Measurements from ENCODE around the gene MYRIP. TPM values are rescaled to one million over a fixed set of nuclear protein-coding genes. Genes with fewer than 3 reads are reported as not detected.

MYRIP gene
- total RNA-seq, 1 experiment from 2014 or later, result 19.0 TPM

DNA sequence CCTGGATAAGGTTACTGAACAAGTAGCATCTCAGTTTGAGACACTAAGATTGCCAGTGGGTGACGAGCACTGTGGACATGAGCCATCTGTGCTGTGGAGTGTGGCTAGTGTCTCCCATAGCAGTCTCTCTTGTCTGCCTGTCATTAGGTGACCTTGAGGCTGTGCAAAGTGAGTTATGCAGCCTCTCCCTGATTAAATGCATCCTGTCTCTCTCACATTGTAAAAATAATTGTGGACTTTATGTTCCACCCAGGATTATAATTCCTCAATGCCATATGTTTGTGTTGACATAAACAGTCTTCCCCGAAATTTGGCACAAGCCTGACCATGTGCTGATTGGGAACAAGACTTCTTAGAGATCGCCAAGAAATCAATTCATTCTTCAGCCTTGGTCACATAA lies 168.9 kb downstream of the MYRIP start:
- Histone ChIP-seq H3K9me3 (ENCODE audit: low read length) (no peaks in the 10 kb centered on the region), H3K27me3 (ENCODE audit: low read length) (no peaks in the 10 kb centered on the region), H4K20me1 (ENCODE audit: insufficient read depth, low read depth, low read length) (no peaks in the 10 kb centered on the region), H3K4me1 (ENCODE audit: low read length) (peaks cover 48% of the 10 kb centered on the region), H3K79me2 (ENCODE audit: low read length) (peaks cover 41% of the 10 kb centered on the region), H3K9ac (ENCODE audit: low read length) (no peak overlapping the region), H3K27ac (ENCODE audit: low read length) (peak overlapping the region; percentile 82), H3K36me3 (ENCODE audit: insufficient read depth, low read length) (no peaks in the 10 kb centered on the region), H3K4me3 (ENCODE audit: low read length) (no peak overlapping the region), H2AFZ (ENCODE audit: low read length) (no peak overlapping the region), H3K4me2 (ENCODE audit: low read depth, low read length, poor library complexity, severe bottlenecking) (peak overlapping the region; percentile 60), H3K9me2 (replicated peaks; ENCODE audit: insufficient read depth, low read length) (no peaks in the 10 kb centered on the region)
- DNase-seq, result peak; percentile 39

DNA sequence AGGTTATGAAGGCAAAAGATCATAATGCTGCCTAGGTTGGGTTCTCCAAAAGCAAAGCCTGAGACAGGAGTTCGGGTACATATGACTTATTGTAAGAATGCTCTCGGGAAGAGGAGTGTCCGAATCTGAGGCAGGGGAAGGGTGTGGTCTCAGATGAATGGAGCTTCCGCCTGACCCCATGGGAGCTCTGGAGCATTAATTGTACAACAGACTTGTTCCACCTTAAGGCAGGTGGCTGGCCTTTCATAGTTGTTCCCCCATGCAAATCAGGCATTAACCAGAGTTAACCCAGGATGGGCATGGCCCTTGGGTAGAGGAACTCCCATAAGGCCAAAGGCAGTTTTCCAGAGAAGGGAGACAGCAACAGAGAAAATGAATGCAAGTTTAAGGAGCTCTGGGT lies 170.6 kb downstream of the MYRIP start:
- H3K27me3 ChIP-seq (ENCODE audit: low read length), result no peaks in the 10 kb centered on the region
- H3K9me3 ChIP-seq (ENCODE audit: low read length), result no peaks in the 10 kb centered on the region
- H3K4me1 ChIP-seq (ENCODE audit: low read length), result peaks cover 48% of the 10 kb centered on the region
- H3K9me2 ChIP-seq (replicated peaks; ENCODE audit: insufficient read depth, low read length), result no peaks in the 10 kb centered on the region
- H2AFZ ChIP-seq (ENCODE audit: low read length), result no peak overlapping the region
- H3K27ac ChIP-seq (ENCODE audit: low read length), result peak overlapping the region; percentile 82
- no peaks in the 10 kb centered on the region; the same call in 1 of the 2 replicates for H3K36me3 ChIP-seq (ENCODE audit: insufficient read depth, low read length)
- H3K79me2 ChIP-seq (ENCODE audit: low read length), result peaks cover 47% of the 10 kb centered on the region
- H4K20me1 ChIP-seq (ENCODE audit: insufficient read depth, low read depth, low read length), result no peaks in the 10 kb centered on the region
- H3K9ac ChIP-seq (ENCODE audit: low read length), result peak overlapping the region; percentile 24; the same call in 1 of the 2 replicates
- peak overlapping the region; percentile 22; the same call in 1 of the 2 replicates for H3K4me3 ChIP-seq (ENCODE audit: low read length)
- peak; percentile 60 for DNase-seq
- peak overlapping the region; percentile 60 for H3K4me2 ChIP-seq (ENCODE audit: low read depth, low read length, poor library complexity, severe bottlenecking)

DNA sequence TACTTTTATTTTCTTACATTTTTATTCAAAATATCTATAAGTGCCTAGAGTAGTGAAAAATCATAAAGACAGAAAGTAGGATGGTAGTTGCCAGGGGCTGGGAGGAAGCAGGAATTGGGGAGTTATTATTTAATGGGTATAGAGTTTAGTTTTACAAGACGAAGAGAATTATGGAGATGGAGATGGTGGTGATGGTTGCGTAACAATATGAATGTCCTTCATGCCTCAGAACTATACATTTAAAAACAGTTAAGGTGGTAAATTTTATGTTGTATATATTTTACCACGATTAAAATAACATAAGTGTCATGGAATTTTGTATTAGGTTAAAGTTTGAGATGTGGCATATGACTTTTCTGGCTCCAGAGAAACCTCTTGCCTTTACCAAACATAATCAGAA lies 171.4 kb downstream of the MYRIP start:
- H4K20me1 ChIP-seq (ENCODE audit: insufficient read depth, low read depth, low read length), result no peaks in the 10 kb centered on the region
- no peaks in the 10 kb centered on the region for H3K9me3 ChIP-seq (ENCODE audit: low read length)
- no peak overlapping the region for H3K9ac ChIP-seq (ENCODE audit: low read length)
- no peak overlapping the region for H3K4me3 ChIP-seq (ENCODE audit: low read length)
- no peaks in the 10 kb centered on the region; the same call in 1 of the 2 replicates for H3K36me3 ChIP-seq (ENCODE audit: insufficient read depth, low read length)
- H3K27me3 ChIP-seq (ENCODE audit: low read length), result no peaks in the 10 kb centered on the region
- no peaks in the 10 kb centered on the region for H3K9me2 ChIP-seq (replicated peaks; ENCODE audit: insufficient read depth, low read length)
- H3K4me1 ChIP-seq (ENCODE audit: low read length), result peaks cover 48% of the 10 kb centered on the region
- peak overlapping the region; percentile 82 for H3K27ac ChIP-seq (ENCODE audit: low read length)
- H2AFZ ChIP-seq (ENCODE audit: low read length), result no peak overlapping the region
- peaks cover 47% of the 10 kb centered on the region for H3K79me2 ChIP-seq (ENCODE audit: low read length)
- DNase-seq, result peak; percentile 36
- H3K4me2 ChIP-seq (ENCODE audit: low read depth, low read length, poor library complexity, severe bottlenecking), result peak overlapping the region; percentile 60

DNA sequence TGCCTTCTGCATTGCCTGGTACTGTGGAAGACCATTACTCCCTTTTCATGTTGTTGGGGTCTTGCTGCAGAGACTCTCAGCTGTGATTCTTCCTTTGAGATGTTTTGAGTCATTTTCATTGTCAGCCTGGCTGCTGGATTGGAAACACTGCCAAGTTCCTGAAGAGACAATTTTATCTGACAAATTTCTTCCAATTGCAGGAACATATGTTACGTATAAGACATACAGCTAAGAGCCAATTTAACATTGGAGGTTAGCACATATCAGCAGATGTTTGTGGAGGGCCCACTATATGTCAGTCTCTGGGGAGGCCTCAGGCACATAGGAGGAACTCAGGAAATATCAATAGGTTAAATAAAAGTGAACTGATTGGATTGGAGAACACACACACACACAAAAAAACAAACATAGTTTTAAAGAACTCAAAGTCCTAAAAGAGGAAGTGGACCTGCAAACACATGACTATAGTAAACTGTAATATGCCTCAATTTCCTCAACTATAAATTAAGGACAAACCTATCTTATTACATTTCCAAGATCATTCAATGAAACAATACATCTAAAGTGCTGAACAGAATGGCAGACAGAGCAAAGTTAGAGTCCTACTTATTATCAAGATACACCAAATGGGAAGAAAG lies 172.3 kb downstream of the MYRIP start:
- H3K9me3 ChIP-seq (ENCODE audit: low read length), result no peaks in the 10 kb centered on the region
- no peak overlapping the region for H2AFZ ChIP-seq (ENCODE audit: low read length)
- no peaks in the 10 kb centered on the region for H3K27me3 ChIP-seq (ENCODE audit: low read length)
- peaks cover 48% of the 10 kb centered on the region for H3K4me1 ChIP-seq (ENCODE audit: low read length)
- H3K4me2 ChIP-seq (ENCODE audit: low read depth, low read length, poor library complexity, severe bottlenecking), result no peak overlapping the region
- no peak overlapping the region for H3K9ac ChIP-seq (ENCODE audit: low read length)
- H3K4me3 ChIP-seq (ENCODE audit: low read length), result no peak overlapping the region
- H3K36me3 ChIP-seq (ENCODE audit: insufficient read depth, low read length), result no peaks in the 10 kb centered on the region; the same call in 1 of the 2 replicates
- no peaks in the 10 kb centered on the region for H4K20me1 ChIP-seq (ENCODE audit: insufficient read depth, low read depth, low read length)
- peak; percentile 40 for DNase-seq
- H3K9me2 ChIP-seq (replicated peaks; ENCODE audit: insufficient read depth, low read length), result no peaks in the 10 kb centered on the region
- H3K27ac ChIP-seq (ENCODE audit: low read length), result peak overlapping the region; percentile 82
- H3K79me2 ChIP-seq (ENCODE audit: low read length), result peaks cover 52% of the 10 kb centered on the region

DNA sequence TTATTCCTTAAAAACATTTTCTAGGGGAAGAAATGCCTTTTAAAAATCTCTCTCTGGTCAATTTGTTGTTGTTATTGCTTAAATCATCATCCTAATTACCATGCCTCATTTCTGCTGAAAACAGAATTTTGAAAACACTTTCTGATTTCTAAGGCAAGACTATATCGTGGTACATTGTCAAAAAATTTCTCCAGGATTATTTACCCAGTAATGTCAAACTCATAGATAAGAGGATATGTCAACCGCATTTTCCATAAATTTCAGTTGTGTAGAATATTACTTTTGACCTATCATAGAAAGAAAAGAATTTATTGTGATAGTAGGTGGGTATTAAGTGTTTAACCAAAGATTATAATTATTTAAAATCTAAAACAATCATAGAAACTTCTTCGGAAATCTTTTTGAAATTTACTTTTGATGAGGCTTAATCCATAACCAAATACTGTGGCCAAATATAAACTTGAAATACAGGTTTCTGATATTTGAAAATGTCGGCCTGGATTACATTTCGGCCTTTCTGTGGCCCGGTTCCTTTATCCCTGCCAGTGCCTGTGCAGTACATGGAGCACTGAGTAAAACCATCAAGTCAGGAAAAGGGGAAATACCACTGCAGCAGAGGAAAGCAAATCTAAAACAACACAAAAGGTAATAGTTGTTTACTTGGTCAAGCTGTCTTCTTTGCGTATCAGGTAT lies 173.4 kb downstream of the MYRIP start:
- peaks cover 39% of the 10 kb centered on the region for H3K4me1 ChIP-seq (ENCODE audit: low read length)

DNA sequence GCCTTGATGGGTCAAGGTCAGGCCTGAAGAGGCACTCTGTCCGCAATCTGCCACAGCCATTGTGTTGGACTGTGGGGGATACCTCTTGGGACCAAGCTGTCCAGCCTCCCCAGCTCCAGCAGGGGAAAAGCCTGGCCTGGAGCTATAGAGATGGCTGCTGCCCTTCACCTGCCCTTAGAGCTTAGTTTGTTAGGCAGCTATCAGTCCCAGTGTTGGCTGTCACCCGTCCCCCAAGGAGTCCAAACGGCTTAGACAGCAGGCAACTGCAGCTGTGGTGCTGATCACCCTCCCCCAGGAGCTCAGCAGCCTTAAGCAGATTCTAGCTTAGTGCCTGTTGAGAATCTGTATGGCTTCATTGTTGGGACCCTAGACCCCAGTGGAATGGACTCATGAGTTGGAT lies 180.3 kb downstream of the MYRIP start:
- peaks cover 24% of the 10 kb centered on the region for H3K4me1 ChIP-seq (ENCODE audit: low read length)
- peak; percentile 72 for DNase-seq
- peak overlapping the region; percentile 39 for H3K4me2 ChIP-seq (ENCODE audit: low read depth, low read length, poor library complexity, severe bottlenecking)

More for the DNA sequence above, 173.4 kb downstream of the MYRIP start:
- Histone ChIP-seq H3K79me2 (ENCODE audit: low read length) (peaks cover 51% of the 10 kb centered on the region), H3K4me3 (ENCODE audit: low read length) (no peak overlapping the region), H3K9me2 (replicated peaks; ENCODE audit: insufficient read depth, low read length) (no peaks in the 10 kb centered on the region), H3K27me3 (ENCODE audit: low read length) (no peaks in the 10 kb centered on the region), H3K27ac (ENCODE audit: low read length) (no peak overlapping the region), H3K4me2 (ENCODE audit: low read depth, low read length, poor library complexity, severe bottlenecking) (no peak overlapping the region), H3K36me3 (ENCODE audit: insufficient read depth, low read length) (no peaks in the 10 kb centered on the region; the same call in 1 of the 2 replicates), H4K20me1 (ENCODE audit: insufficient read depth, low read depth, low read length) (no peaks in the 10 kb centered on the region), H3K9ac (ENCODE audit: low read length) (no peak overlapping the region), H2AFZ (ENCODE audit: low read length) (no peak overlapping the region), H3K9me3 (ENCODE audit: low read length) (no peaks in the 10 kb centered on the region)
- peak; percentile 17 for DNase-seq

DNA sequence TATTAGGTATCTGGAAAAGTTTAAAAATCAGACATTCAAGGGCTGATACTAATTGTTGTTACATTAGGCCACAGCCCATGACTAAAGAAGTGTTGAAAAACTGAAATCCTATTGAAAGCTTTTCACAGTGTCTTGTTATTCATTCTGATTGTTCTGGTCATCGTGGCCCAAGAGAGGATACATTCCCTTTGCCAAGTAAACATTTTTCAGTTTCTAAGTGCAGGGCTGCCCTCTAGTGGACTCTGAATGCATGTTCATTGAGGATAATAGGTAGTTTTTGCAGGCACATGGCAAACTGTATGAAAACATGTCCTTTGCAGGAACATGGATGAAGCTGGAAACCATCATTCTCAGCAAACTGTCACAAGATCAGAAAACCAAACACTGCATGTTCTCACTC lies 181.1 kb downstream of the MYRIP start:
- H3K79me2 ChIP-seq (ENCODE audit: low read length), result peaks cover 34% of the 10 kb centered on the region
- peak; percentile 89 for DNase-seq
- no peaks in the 10 kb centered on the region; the same call in 1 of the 2 replicates for H3K36me3 ChIP-seq (ENCODE audit: insufficient read depth, low read length)
- no peak overlapping the region for H3K9ac ChIP-seq (ENCODE audit: low read length)
- H3K27ac ChIP-seq (ENCODE audit: low read length), result peak overlapping the region; percentile 69
- H2AFZ ChIP-seq (ENCODE audit: low read length), result no peak overlapping the region
- H3K27me3 ChIP-seq (ENCODE audit: low read length), result no peaks in the 10 kb centered on the region
- no peaks in the 10 kb centered on the region for H4K20me1 ChIP-seq (ENCODE audit: insufficient read depth, low read depth, low read length)
- H3K4me2 ChIP-seq (ENCODE audit: low read depth, low read length, poor library complexity, severe bottlenecking), result peak overlapping the region; percentile 39
- H3K9me3 ChIP-seq (ENCODE audit: low read length), result no peaks in the 10 kb centered on the region
- no peak overlapping the region for H3K4me3 ChIP-seq (ENCODE audit: low read length)
- peaks cover 24% of the 10 kb centered on the region for H3K4me1 ChIP-seq (ENCODE audit: low read length)
- H3K9me2 ChIP-seq (replicated peaks; ENCODE audit: insufficient read depth, low read length), result no peaks in the 10 kb centered on the region

More for the DNA sequence above, 180.3 kb downstream of the MYRIP start:
- Histone ChIP-seq H3K27me3 (ENCODE audit: low read length) (no peaks in the 10 kb centered on the region), H3K9me2 (replicated peaks; ENCODE audit: insufficient read depth, low read length) (no peaks in the 10 kb centered on the region), H2AFZ (ENCODE audit: low read length) (no peak overlapping the region), H3K27ac (ENCODE audit: low read length) (peak overlapping the region; percentile 69), H4K20me1 (ENCODE audit: insufficient read depth, low read depth, low read length) (no peaks in the 10 kb centered on the region), H3K9me3 (ENCODE audit: low read length) (no peaks in the 10 kb centered on the region), H3K36me3 (ENCODE audit: insufficient read depth, low read length) (no peaks in the 10 kb centered on the region; the same call in 1 of the 2 replicates), H3K9ac (ENCODE audit: low read length) (peak overlapping the region; percentile 42; the same call in 1 of the 2 replicates), H3K79me2 (ENCODE audit: low read length) (peaks cover 34% of the 10 kb centered on the region), H3K4me3 (ENCODE audit: low read length) (peak overlapping the region; percentile 12; the same call in 1 of the 2 replicates)

DNA sequence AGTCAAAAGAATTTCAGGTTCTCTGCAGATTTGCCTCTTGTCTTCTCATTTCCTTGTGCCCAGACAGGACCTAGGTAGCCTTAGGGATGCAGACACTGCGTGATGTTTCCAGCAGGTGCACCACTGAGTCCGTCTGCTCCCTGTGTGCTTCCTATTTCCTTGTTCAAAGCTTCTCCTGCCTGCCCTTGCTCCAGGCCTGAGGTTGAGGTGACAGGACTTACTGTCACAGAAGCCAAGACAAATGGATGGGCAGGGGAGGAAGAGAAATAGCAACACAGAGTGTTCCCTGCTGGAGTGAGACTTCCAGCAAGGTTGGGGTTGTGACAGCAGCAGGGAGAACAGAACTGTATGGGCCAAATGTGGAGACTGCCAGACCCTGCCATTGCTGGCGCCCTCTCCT lies 199.4 kb downstream of the MYRIP start:
- H3K9me3 ChIP-seq (ENCODE audit: low read length), result no peaks in the 10 kb centered on the region
- no peak overlapping the region for H3K4me3 ChIP-seq (ENCODE audit: low read length)
- H3K79me2 ChIP-seq (ENCODE audit: low read length), result peaks cover 31% of the 10 kb centered on the region
- no peaks in the 10 kb centered on the region for H3K9me2 ChIP-seq (replicated peaks; ENCODE audit: insufficient read depth, low read length)
- H2AFZ ChIP-seq (ENCODE audit: low read length), result no peak overlapping the region
- H3K27ac ChIP-seq (ENCODE audit: low read length), result no peak overlapping the region
- H3K36me3 ChIP-seq (ENCODE audit: insufficient read depth, low read length), result no peaks in the 10 kb centered on the region
- DNase-seq, result no peak
- no peak overlapping the region for H3K4me2 ChIP-seq (ENCODE audit: low read depth, low read length, poor library complexity, severe bottlenecking)
- H3K9ac ChIP-seq (ENCODE audit: low read length), result no peak overlapping the region
- H3K4me1 ChIP-seq (ENCODE audit: low read length), result no peaks in the 10 kb centered on the region
- no peaks in the 10 kb centered on the region for H3K27me3 ChIP-seq (ENCODE audit: low read length)
- no peaks in the 10 kb centered on the region for H4K20me1 ChIP-seq (ENCODE audit: insufficient read depth, low read depth, low read length)

Measured in Karpas-422 (cell line).